ENCODE measurements around the gene CKAP4.

Gene CKAP4

DNA sequence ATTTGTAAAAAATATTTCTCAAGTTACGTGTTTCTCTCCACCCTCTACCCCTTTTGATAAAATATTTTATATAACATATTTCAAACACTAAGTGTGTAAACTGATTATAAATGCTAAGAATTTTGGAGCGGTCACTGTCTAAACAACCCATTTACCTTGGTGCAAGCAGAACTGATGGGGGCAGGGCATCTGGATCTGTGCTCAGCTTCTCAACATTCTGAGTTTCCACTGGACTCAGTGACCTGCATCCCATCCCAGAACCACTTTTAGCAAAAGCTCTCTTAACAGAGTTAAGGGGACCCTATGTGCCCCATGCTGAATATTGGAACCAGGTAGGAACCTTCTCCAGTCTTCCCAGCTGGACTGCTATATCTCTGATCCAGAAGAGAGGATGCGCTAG is 53.5 kb downstream of the CKAP4 start:
- FAIRE-seq = no peak

DNA sequence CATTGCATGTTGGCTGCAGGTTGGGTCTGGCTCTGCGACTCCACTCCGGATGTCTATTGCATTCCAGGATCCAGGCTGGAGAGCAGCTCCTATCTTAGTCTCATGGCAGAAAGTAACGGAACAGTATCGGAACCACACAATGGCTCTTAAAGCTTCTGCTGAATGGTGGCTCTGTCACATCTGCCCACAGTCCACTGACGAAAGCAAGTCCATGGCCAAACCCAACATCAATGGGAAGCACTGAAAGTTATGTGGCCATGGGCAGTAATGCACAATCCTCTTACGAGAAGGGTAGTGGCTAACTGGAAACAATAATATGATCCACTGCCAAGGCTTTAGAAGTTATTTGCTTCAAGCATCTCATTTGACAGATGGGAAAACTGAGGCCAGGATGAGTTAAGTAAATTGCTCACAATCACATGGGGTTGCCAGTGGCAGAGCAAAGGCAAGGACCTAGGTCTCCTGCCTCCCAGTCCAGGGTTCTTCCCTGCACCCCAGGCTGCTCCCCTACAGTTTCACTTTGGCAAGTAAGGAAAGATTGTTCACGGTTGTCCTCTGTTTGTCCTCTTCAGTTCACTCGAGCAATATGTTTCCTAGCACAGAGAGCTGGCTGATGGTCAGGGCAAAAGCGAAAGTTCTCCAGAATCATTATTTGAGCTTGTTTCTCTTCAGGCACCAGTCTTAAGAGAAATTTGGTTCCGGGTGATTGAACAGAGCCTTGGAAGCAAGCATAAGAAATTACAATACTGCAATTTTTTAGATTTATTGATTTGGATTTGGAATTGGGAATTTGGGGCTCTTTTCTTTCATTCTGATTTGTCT is 54.2 kb downstream of the CKAP4 start:
- no peak for FAIRE-seq

DNA sequence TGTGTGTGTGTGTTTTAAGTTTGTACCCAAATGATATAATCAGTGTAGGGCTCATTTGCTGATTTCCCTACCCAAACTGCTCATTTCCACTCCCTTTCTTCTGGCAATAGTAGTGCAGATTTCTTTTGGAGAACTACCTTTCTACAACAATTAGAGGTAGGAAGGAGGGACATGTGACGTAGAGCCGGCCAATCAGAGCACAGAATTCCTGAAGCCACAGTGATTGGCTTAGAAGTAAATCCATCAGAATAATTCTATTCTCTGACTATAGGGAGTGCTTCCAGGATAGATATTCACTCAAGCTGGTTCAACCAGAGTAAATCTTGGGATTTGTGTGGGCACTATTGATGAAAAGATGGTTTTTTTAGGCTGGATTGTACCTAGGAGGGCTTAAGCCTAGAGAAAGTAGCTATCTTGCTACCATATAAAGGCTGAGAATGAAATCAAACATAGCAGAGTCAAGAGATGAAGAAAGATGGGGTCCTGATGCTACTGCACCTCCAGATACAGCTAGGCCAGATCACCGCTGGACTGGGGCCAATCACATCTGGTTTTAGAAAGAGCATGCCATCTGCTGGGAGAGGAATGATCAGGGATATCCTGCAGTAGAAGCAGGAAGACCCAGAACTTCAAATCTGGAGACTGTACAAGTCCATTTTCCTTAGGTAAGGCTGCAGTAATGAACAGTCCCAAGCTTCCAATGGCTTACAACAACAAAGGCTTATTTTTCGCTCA is 55.0 kb downstream of the CKAP4 start:
- FAIRE-seq = no peak

DNA sequence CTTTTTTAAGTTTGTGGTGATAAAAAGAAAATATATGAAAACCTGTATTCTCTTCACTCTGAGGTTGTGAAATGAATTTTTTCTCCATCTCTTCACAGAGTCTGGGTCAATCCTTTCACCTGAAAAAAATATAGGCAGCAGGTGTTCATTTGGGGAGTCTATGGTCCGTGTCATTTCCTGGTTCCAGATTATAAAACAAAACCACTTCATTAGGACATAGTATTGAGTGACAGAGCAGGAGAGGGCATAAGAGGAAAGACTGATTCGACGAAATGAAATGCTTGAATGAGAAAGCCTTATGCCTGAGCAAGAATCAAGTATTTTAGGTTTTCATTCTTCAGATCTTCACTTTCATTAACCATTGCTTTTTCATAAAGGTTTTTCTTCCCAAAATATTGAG is 57.2 kb downstream of the CKAP4 start:
- FAIRE-seq = no peak

DNA sequence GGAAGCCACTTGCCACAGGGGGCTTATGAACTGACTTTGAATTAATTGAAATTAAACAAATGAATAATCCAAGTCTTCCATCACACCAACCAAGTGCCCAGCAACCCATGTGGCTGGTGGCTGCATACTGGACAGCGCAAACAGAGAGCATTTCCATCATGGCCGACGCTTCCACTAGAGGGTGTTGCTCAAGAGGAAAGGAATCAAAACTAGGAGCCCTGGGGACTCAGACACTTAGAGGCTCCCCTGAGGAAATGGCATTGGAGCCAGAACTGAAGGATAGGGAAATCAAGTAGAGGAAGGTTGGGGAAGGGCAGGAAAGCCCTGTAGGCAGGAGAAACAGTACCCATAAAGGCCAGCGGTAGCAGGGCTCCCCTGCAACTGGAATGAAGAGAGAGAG is 58.5 kb downstream of the CKAP4 start:
- no peak for FAIRE-seq

DNA sequence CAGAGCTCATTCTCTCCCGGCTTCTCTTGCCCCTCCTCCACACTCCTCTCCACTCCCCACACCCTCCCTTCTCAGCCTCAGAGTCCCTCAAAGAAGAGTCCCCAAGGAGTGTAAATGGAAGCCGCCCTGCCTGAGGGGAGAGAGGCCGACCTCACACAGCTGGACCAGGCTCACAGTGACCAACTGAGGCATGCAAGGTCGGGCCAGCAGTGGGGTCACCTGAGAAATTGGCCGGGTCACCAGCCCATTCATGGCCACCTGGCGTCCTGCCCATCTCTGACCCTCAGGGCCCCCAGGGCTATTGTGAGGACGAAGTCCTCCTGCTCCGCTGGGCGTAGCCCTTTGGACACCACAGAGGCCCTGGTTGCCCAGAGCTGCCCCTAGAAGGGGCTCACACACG is 59.6 kb downstream of the CKAP4 start:
- FAIRE-seq = no peak

Data from islet of Langerhans (tissue), 1 donor.